Measurements from ENCODE around the gene SLC39A9. TPM values are rescaled to one million over a fixed set of nuclear protein-coding genes. Genes with fewer than 3 reads are reported as not detected.

The SLC39A9 gene
- total RNA-seq, 2 experiments from 2014 or later, result 40.7 to 50.5 TPM

DNA sequence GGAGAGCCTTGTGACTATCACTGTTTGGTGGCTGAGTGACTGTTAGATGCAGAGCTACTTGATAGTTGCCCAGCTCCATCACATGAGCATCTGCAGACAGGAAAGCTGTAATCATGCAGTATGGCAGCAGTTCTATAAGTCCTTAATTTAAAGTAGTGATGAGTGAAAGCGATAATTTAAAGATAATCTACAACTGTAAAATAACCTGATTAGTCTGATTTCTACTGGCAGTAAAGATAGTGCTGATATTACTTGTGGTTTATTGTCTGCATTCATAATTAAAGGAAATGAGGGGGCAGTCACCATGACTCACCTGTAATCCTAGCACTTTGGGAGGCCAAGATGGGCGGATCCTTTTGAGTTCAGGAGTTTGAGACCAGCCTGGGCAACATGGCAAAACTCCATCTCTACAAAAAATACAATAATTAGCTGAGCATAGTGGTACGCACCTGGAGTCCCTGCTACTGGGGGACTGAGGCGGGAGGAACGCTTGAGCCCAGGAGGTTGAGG lies 44.9 kb downstream of the SLC39A9 start:
- ATAC-seq (no peak), DNase-seq (no peak)
- H3K36me3 Mint-ChIP-seq, result peaks cover 34% of the 10 kb centered on the region
- H3K4me3 Mint-ChIP-seq, result no peak overlapping the region
- CTCF ChIA-PET, result no interaction called here
- H3K9me3 Mint-ChIP-seq (ENCODE audit: low read depth), result no peaks in the 10 kb centered on the region
- no peaks in the 10 kb centered on the region for H3K27me3 Mint-ChIP-seq
- peaks cover 12% of the 10 kb centered on the region for H3K4me1 Mint-ChIP-seq
- H3K27ac Mint-ChIP-seq, result no peak overlapping the region

DNA sequence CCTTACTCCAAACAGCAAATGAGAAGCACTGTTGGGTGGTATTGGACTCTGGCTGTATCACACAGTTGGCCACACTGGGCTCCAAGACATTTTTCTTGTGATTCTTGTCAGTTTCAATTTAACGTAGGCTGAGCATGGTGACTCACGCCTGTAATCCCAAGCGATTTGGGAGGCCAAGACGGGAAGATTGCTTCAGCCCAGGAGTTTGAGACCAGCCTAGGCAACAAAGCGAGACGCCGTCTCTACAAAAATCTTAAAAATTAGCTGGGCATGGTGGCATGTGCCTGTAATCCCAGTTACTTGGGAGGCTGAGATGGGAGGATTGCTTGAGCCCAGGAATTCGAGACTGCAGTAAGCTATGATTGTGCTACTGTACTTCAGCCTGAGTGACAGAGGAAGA lies 50.7 kb downstream of the SLC39A9 start:
- H3K4me3 Mint-ChIP-seq, result no peak overlapping the region
- ATAC-seq, result no peak
- CTCF ChIA-PET, result no interaction called here

DNA sequence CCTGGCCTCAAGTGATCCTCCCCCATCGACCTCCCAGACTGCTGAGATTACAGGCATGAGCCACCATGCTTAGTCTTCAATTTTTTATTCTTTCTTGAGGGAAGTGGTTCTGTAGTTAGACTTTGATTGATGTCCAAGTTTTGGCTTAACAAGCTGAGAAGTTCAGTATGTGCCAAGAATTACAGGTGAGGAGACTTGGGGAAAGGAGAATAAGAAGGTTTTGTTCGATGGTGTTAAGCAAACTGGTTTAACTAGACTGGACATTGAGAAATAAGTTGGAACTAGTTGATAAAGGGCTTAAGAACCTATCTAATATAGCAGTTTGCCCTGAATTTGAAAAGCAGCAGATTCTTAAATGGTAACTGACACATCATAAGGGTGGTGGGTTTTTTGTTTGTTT lies 53.4 kb downstream of the SLC39A9 start:
- no peak for ATAC-seq

More for the DNA sequence above, 50.7 kb downstream of the SLC39A9 start:
- Mint-ChIP-seq H3K9me3 (ENCODE audit: low read depth) (no peaks in the 10 kb centered on the region), H3K27me3 (no peaks in the 10 kb centered on the region), H3K36me3 (peaks cover 18% of the 10 kb centered on the region), H3K4me1 (no peaks in the 10 kb centered on the region), H3K27ac (no peak overlapping the region)
- DNase-seq, result no peak

DNA sequence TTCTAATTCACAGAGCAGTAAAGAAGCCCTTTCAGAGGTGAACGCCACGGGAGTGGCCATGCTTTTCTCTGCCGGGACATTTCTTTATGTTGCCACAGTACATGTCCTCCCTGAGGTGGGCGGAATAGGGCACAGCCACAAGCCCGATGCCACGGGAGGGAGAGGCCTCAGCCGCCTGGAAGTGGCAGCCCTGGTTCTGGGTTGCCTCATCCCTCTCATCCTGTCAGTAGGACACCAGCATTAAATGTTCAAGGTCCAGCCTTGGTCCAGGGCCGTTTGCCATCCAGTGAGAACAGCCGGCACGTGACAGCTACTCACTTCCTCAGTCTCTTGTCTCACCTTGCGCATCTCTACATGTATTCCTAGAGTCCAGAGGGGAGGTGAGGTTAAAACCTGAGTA lies 59.9 kb downstream of the SLC39A9 start:
- Mint-ChIP-seq H3K9me3 (ENCODE audit: low read depth) (no peaks in the 10 kb centered on the region), H3K4me3 (no peak overlapping the region), H3K4me1 (no peaks in the 10 kb centered on the region), H3K27ac (no peak overlapping the region), H3K36me3 (peaks cover 13% of the 10 kb centered on the region), H3K27me3 (no peaks in the 10 kb centered on the region)
- CTCF ChIA-PET, result interaction anchor here (0.8 to 4.8 kb wide), 5 partner anchors 10 to 216 kb away, joined by 3 to 37 read pairs (median 5); partner anchors contain the start of gene GALNT16
- no peak for ATAC-seq
- no peak for DNase-seq

More for the DNA sequence above, 53.4 kb downstream of the SLC39A9 start:
- Mint-ChIP-seq H3K27ac (no peak overlapping the region), H3K36me3 (peaks cover 11% of the 10 kb centered on the region), H3K4me1 (no peaks in the 10 kb centered on the region), H3K9me3 (ENCODE audit: low read depth) (no peaks in the 10 kb centered on the region), H3K4me3 (no peak overlapping the region), H3K27me3 (no peaks in the 10 kb centered on the region)
- CTCF ChIA-PET, result interaction anchor here (2.7 kb wide), 1 partner anchor 8 kb away, joined by 9 read pairs; no protein-coding TSS in a partner anchor
- DNase-seq, result no peak

DNA sequence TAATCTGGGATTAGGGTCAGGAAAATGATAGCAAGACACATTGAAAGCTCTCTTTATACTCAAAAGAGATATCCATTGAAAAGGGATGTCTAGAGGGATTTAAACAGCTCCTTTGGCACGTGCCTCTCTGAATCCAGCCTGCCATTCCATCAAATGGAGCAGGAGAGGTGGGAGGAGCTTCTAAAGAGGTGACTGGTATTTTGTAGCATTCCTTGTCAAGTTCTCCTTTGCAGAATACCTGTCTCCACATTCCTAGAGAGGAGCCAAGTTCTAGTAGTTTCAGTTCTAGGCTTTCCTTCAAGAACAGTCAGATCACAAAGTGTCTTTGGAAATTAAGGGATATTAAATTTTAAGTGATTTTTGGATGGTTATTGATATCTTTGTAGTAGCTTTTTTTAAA lies 60.6 kb downstream of the SLC39A9 start:
- no peak for ATAC-seq
- CTCF ChIA-PET, result interaction anchor here (0.7 to 4.8 kb wide), 12 partner anchors 8 to 329 kb away, joined by 3 to 37 read pairs (median 4); partner anchors contain the start of genes ERH, GALNT16 and SLC39A9
- H3K36me3 Mint-ChIP-seq, result peaks cover 11% of the 10 kb centered on the region

DNA sequence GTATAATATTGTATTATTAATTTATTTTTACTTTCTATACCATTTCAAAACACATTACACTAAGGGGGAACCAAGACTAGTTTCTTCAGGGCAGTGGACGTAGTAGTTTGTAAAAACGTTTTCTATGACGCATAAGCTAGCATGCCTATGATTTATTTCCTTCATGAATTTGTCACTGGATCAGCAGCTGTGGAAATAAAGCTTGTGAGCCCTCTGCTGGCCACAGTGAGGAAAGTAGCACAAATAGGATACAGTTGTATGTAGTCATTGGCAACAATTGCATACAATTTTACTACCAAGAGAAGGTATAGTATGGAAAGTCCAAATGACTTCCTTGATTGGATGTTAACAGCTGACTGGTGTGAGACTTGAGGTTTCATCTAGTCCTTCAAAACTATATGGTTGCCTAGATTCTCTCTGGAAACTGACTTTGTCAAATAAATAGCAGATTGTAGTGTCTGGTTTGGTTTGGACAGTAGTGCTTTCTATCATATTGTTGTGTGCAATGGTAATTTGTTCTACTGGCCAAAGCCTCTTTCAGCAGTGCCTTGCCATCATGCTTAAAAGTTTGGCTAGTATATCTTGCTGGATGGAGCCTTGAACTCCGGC lies 61.7 kb downstream of the SLC39A9 start:
- Mint-ChIP-seq H3K9me3 (ENCODE audit: low read depth) (no peaks in the 10 kb centered on the region), H3K4me3 (no peak overlapping the region), H3K36me3 (peaks cover 9% of the 10 kb centered on the region), H3K4me1 (no peaks in the 10 kb centered on the region), H3K27me3 (no peaks in the 10 kb centered on the region), H3K27ac (no peak overlapping the region)
- CTCF ChIA-PET, result interaction anchor here (0.6 to 4.8 kb wide), 20 partner anchors 9 to 463 kb away, joined by 3 to 37 read pairs (median 4); partner anchors contain the start of genes ERH, GALNT16 and SLC39A9
- DNase-seq (peak; percentile 77), ATAC-seq (peak; percentile 80)

More for the DNA sequence above, 60.6 kb downstream of the SLC39A9 start:
- Mint-ChIP-seq H3K27ac (no peak overlapping the region), H3K27me3 (no peaks in the 10 kb centered on the region), H3K4me3 (no peak overlapping the region), H3K9me3 (ENCODE audit: low read depth) (no peaks in the 10 kb centered on the region), H3K4me1 (no peaks in the 10 kb centered on the region)
- DNase-seq, result no peak

DNA sequence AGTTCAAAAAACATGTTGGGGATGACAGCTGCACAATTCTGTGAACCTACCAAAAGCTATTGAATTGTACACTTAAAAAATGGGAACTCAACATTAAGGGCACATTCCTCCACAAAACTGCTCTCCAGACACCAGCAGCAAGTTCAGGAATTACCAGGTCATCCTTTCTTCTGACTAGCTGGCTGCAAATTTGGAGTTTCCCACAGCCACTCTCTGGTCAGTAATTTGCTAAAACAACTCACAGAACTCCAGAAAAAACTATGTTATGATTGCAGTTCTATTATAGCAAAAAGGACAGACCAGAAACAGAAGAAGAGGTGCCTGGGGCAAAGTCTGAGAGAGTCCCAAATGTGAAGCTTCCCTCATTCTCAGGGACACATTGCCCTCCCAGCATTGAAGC lies 65.9 kb downstream of the SLC39A9 start:
- CTCF ChIA-PET, result interaction anchor here (1.4 kb wide), 1 partner anchor 13 kb away, joined by 3 read pairs; no protein-coding TSS in a partner anchor
- no peaks in the 10 kb centered on the region for H3K9me3 Mint-ChIP-seq (ENCODE audit: low read depth)
- H3K36me3 Mint-ChIP-seq, result peaks cover 1% of the 10 kb centered on the region
- no peak for ATAC-seq
- no peak overlapping the region for H3K27ac Mint-ChIP-seq
- H3K4me1 Mint-ChIP-seq, result no peaks in the 10 kb centered on the region
- DNase-seq, result no peak
- no peaks in the 10 kb centered on the region for H3K27me3 Mint-ChIP-seq
- H3K4me3 Mint-ChIP-seq, result no peak overlapping the region

DNA sequence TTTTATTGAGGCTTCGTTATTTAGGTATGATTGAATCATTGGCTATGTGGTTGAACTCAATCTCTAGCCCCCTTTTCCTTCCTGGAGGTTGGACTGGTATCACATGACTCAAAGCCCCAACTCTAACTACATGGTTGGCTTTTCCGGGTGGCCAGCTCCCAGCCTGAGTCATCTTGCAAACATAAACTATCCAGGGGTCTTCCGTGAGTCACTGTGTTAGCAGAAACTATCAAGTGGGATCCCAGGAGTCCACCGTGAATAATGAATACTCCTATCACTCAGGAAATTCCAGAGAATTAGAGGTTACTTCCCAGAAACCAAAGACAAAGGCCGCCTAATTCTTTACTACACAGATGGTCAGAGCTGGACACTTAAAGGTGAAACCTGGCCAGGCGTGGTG lies 66.3 kb downstream of the SLC39A9 start:
- H3K36me3 Mint-ChIP-seq, result no peaks in the 10 kb centered on the region
- no peaks in the 10 kb centered on the region for H3K4me1 Mint-ChIP-seq
- H3K27me3 Mint-ChIP-seq, result no peaks in the 10 kb centered on the region
- no peak overlapping the region for H3K4me3 Mint-ChIP-seq
- ATAC-seq (no peak), DNase-seq (no peak)
- no peak overlapping the region for H3K27ac Mint-ChIP-seq
- CTCF ChIA-PET, result interaction anchor here (1.0 to 1.4 kb wide), 2 partner anchors 12 to 204 kb away, joined by 3 read pairs; no protein-coding TSS in a partner anchor
- no peaks in the 10 kb centered on the region for H3K9me3 Mint-ChIP-seq (ENCODE audit: low read depth)

DNA sequence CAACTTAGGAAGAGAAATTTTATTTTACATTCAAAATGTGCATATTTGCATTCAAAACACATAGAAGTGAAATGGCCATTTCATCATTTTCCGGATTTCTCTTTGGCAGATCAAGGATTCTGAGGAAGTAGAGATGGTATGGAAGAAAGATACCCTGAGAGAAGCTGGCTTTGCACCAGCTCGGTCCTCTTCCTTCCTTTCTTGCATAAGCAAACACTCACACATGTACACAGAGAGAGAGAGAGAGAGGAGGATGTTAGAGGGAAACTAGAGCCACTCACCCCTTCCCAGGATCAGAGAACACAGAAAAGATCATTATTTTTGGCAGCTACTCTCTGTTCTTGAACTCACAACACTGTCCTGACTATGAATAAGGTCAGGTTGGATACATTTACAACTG lies 70.5 kb downstream of the SLC39A9 start:
- no peaks in the 10 kb centered on the region for H3K9me3 Mint-ChIP-seq (ENCODE audit: low read depth)
- H3K4me1 Mint-ChIP-seq, result peaks cover 10% of the 10 kb centered on the region
- H3K36me3 Mint-ChIP-seq, result no peaks in the 10 kb centered on the region
- no peak overlapping the region for H3K4me3 Mint-ChIP-seq
- ATAC-seq (no peak), DNase-seq (no peak)
- peaks cover 6% of the 10 kb centered on the region for H3K27me3 Mint-ChIP-seq
- CTCF ChIA-PET, result no interaction called here
- no peak overlapping the region for H3K27ac Mint-ChIP-seq

DNA sequence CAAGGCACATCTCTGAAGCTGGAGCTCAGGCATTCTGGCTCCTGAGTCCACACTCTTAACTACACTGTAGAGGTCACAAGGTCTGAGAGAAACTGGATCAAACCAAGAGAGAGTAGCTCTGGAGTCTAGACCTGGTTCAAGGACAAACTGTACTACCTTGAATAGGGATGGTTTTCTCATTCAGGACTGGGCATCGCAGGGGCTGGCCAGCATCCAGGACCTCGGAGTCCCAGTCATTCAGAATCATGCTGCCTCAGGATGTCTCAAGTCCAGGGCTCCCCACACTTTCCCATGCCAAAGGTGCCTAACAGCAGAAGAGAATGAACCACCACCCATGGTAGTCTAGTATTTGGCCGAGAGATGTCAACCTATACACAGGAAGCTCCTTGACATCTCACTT lies 72.9 kb downstream of the SLC39A9 start:
- H3K27me3 Mint-ChIP-seq, result peaks cover 9% of the 10 kb centered on the region
- no peaks in the 10 kb centered on the region for H3K36me3 Mint-ChIP-seq
- H3K27ac Mint-ChIP-seq, result no peak overlapping the region
- CTCF ChIA-PET, result interaction anchor here (1.0 kb wide), 1 partner anchor 11 kb away, joined by 3 read pairs; no protein-coding TSS in a partner anchor
- peaks cover 10% of the 10 kb centered on the region for H3K4me1 Mint-ChIP-seq
- ATAC-seq (no peak), DNase-seq (no peak)
- no peak overlapping the region for H3K4me3 Mint-ChIP-seq
- no peaks in the 10 kb centered on the region for H3K9me3 Mint-ChIP-seq (ENCODE audit: low read depth)

DNA sequence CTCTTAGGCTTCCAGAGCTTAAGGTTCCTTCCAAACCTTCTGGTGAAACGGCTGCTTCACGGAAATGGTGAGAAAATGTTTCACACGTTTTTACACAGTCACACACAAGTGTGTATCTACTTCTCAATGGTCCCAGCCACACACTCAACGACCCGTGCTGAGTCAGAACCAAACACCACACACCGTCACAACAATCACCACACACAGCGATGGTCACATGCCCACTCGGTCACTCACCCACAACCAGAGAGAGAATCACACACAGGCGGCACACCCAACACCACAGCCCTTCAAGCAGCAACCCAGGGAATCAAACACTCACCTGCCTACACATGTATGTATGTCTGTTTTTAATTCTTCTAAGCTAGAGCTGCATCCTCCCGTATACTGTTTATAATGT lies 73.4 kb downstream of the SLC39A9 start:
- peak; percentile 65 for ATAC-seq
- peaks cover 9% of the 10 kb centered on the region for H3K27me3 Mint-ChIP-seq
- no peak overlapping the region for H3K27ac Mint-ChIP-seq
- CTCF ChIA-PET, result interaction anchor here (1.0 kb wide), 1 partner anchor 12 kb away, joined by 3 read pairs; no protein-coding TSS in a partner anchor
- H3K4me3 Mint-ChIP-seq, result no peak overlapping the region
- H3K9me3 Mint-ChIP-seq (ENCODE audit: low read depth), result no peaks in the 10 kb centered on the region
- no peaks in the 10 kb centered on the region for H3K36me3 Mint-ChIP-seq
- DNase-seq, result peak; percentile 67
- H3K4me1 Mint-ChIP-seq, result peaks cover 10% of the 10 kb centered on the region

DNA sequence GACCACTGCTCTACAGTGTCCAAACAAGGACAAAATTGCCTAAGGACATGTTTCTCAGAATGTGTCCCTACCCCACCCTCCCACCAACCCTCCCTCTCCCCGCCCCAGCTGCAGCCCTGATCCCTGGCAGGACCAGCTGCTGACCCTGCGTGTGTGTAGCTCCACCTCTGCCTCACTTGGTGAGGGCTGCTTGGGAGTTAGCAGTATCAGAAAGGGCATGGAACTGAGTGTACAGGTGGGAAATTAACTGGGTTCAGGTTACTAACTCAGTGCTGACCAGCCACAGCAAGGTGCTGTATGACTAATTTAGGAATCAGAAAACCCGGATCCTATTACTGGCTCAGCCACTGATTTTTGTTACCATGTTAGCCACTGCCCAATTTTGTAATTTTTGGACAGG lies 74.8 kb downstream of the SLC39A9 start:
- CTCF ChIA-PET, result no interaction called here
- ATAC-seq (no peak), DNase-seq (no peak)
- peaks cover 10% of the 10 kb centered on the region for H3K4me1 Mint-ChIP-seq
- no peak overlapping the region for H3K27ac Mint-ChIP-seq
- H3K4me3 Mint-ChIP-seq, result no peak overlapping the region
- H3K27me3 Mint-ChIP-seq, result peaks cover 9% of the 10 kb centered on the region
- no peaks in the 10 kb centered on the region for H3K36me3 Mint-ChIP-seq
- H3K9me3 Mint-ChIP-seq (ENCODE audit: low read depth), result no peaks in the 10 kb centered on the region

DNA sequence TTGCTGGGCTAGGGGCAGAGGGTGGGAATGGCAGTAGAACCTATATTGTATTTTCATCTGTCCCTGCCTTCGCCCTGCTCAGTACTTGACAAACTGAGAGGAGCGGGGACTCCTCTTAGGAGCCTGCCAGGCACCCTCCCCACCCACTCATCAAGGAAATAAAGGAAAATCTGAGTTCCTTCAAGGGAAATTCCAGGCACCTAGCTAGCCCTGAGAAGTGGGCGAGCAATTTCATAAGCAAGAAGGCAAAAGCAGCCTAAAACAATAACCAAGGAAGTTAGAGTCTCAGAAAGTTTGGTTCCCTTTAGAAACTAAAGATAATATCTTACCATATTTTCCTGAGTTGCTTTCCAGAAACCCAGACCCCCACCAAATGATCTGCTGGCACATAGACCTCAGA lies 75.5 kb downstream of the SLC39A9 start:
- no peaks in the 10 kb centered on the region for H3K9me3 Mint-ChIP-seq (ENCODE audit: low read depth)
- H3K27ac Mint-ChIP-seq, result no peak overlapping the region
- H3K36me3 Mint-ChIP-seq, result no peaks in the 10 kb centered on the region
- no peak overlapping the region for H3K4me3 Mint-ChIP-seq
- CTCF ChIA-PET, result interaction anchor here (1.2 kb wide), 1 partner anchor 14 kb away, joined by 5 read pairs; no protein-coding TSS in a partner anchor
- H3K4me1 Mint-ChIP-seq, result peaks cover 10% of the 10 kb centered on the region
- no peak for DNase-seq
- H3K27me3 Mint-ChIP-seq, result peaks cover 9% of the 10 kb centered on the region
- ATAC-seq, result no peak
